Liver (tissue), 9 donors: Measurements from ENCODE around the gene SAMD9. TPM values are rescaled to one million over a fixed set of nuclear protein-coding genes. Genes with fewer than 3 reads are reported as not detected.
A peak's percentile ranks its signal among the peaks of the same experiment; 100 is the strongest.

ENCODE experiments used
- DNase-seq: peaks from one replicate; pipeline ENCODE4 v3.0.0-alpha.2; 2017; ENCODE audit warnings: low spot score
- H3K27ac ChIP-seq, 2 donors: one replicate each; pipeline ENCODE4 v1.7.0; 2013; ENCODE audit warnings: inconsistent platforms in 2 of 2, low read length in 2 of 2, control low read depth in 1 of 2, low read depth in 1 of 2, mild to moderate bottlenecking in 1 of 2
- H3K27me3 ChIP-seq, 4 donors: one replicate each; pipeline versions ENCODE4 v1.6.1 to v1.7.0; 2013; ENCODE audit warnings: low read length in 3 of 4, inconsistent platforms in 1 of 4, mild to moderate bottlenecking in 1 of 4, moderate library complexity in 1 of 4; ENCODE audit not compliant: control insufficient read depth in 4 of 4, insufficient read depth in 4 of 4
- H3K36me3 ChIP-seq, 4 donors: one replicate each; pipeline versions ENCODE4 v1.6.1 to v1.7.0; 2013; ENCODE audit warnings: low read length in 3 of 4, mild to moderate bottlenecking in 3 of 4, low read depth in 1 of 4, moderate library complexity in 1 of 4; ENCODE audit not compliant: control insufficient read depth in 4 of 4, insufficient read depth in 3 of 4
- H3K4me1 ChIP-seq, 4 donors: one replicate each; pipeline versions ENCODE4 v1.6.1 to v1.7.0; 2013; ENCODE audit warnings: low read length in 3 of 4, mild to moderate bottlenecking in 3 of 4, moderate library complexity in 1 of 4; ENCODE audit not compliant: control insufficient read depth in 4 of 4, insufficient read depth in 4 of 4
- H3K4me3 ChIP-seq, 3 donors: one replicate each; pipeline versions ENCODE4 v1.6.1 to v1.7.0; 2013; ENCODE audit warnings: low read length in 3 of 3, control low read depth in 1 of 3, low read depth in 1 of 3, mild to moderate bottlenecking in 1 of 3
- H3K9ac ChIP-seq, 2 donors: one replicate each; pipeline ENCODE4 v1.7.0; 2013; ENCODE audit warnings: low read length in 2 of 2, mild to moderate bottlenecking in 2 of 2, moderate library complexity in 2 of 2, control low read depth in 1 of 2, low read depth in 1 of 2
- H3K9me3 ChIP-seq, 4 donors: one replicate each; pipeline versions ENCODE4 v1.6.1 to v1.7.0; 2013; ENCODE audit warnings: low read length in 3 of 4; ENCODE audit not compliant: control insufficient read depth in 4 of 4
- ATF3 ChIP-seq: IDR thresholded peaks from 2 replicates; pipeline ENCODE4 v1.6.1; 2016; ENCODE audit warnings: antibody characterized with exemption
- CTCF ChIP-seq: fragments of 150-350 bp; IDR thresholded peaks from 2 replicates; pipeline ENCODE4 v1.5.1; 2017; ENCODE audit warnings: improper control_type of control experiment, low read depth, low read length; ENCODE audit not compliant: missing input control
- EGR1 ChIP-seq, 2 donors: IDR thresholded peaks; 2 replicates each; pipeline ENCODE4 v1.6.1; 2016 to 2018; ENCODE audit warnings: antibody characterized with exemption in 2 of 2, low read depth in 2 of 2
- FOXA1 ChIP-seq: IDR thresholded peaks from 2 replicates; pipeline ENCODE4 v1.6.1; 2016; ENCODE audit warnings: antibody characterized with exemption
- FOXA2 ChIP-seq: IDR thresholded peaks from 2 replicates; pipeline ENCODE4 v1.6.1; 2016; ENCODE audit warnings: antibody characterized with exemption
- GABPA ChIP-seq, 2 donors: IDR thresholded peaks in 1 of 2; conservative IDR thresholded peaks in 1 of 2; 2 replicates each; pipeline ENCODE4 v1.6.1; 2016; ENCODE audit warnings: antibody characterized with exemption in 2 of 2, mild to moderate bottlenecking in 1 of 2, moderate library complexity in 1 of 2
- HNF4A ChIP-seq, 2 donors: conservative IDR thresholded peaks; 2 replicates each; pipeline ENCODE4 v1.6.1; 2016; ENCODE audit warnings: antibody characterized with exemption in 2 of 2, mild to moderate bottlenecking in 2 of 2
- HNF4G ChIP-seq: IDR thresholded peaks from 2 replicates; pipeline ENCODE4 v1.6.1; 2016; ENCODE audit warnings: antibody characterized with exemption
- MAX ChIP-seq: IDR thresholded peaks from 2 replicates; pipeline ENCODE4 v1.6.1; 2016; ENCODE audit warnings: antibody characterized with exemption
- RAD21 ChIP-seq, 2 donors: IDR thresholded peaks; 2 replicates each; pipeline ENCODE4 v1.6.1; 2016; ENCODE audit warnings: antibody characterized with exemption in 2 of 2, mild to moderate bottlenecking in 2 of 2
- REST ChIP-seq: IDR thresholded peaks from 2 replicates; pipeline ENCODE4 v1.6.1; 2016; ENCODE audit warnings: antibody characterized with exemption, mild to moderate bottlenecking
- TAF1 ChIP-seq: conservative IDR thresholded peaks from 2 replicates; pipeline ENCODE4 v1.6.1; 2016; ENCODE audit warnings: antibody characterized with exemption, mild to moderate bottlenecking
- YY1 ChIP-seq: IDR thresholded peaks from 2 replicates; pipeline ENCODE4 v1.6.1; 2016; ENCODE audit warnings: antibody characterized with exemption, mild to moderate bottlenecking
- ZBTB33 ChIP-seq: IDR thresholded peaks from 2 replicates; pipeline ENCODE4 v1.6.1; 2016; ENCODE audit warnings: antibody characterized with exemption
- WGBS: extraction: QIAGEN DNeasy Blood & Tissue Kit; methylation state at CpG from one replicate; pipeline ENCODE4 v1.1.7; 2013; 5-methylcytosine and 5-hydroxymethylcytosine counted together
- polyA plus RNA-seq, 2 donors: library from polyadenylated mRNA; stranded (reverse) in 1 of 2; unstranded in 1 of 2; fragments of 200-250 nt in 1 of 2; fragments of >200 nt in 1 of 2; fragmentation: Nextera tagmentation in 1 of 2; extraction: Ambion mirVana in 1 of 2; gene quantifications; one replicate each; pipeline versions ENCODE4 v1.2.1 to v1.2.3, GENCODE V29; 2013 to 2015
- total RNA-seq, 2 donors: library from RNA; depleted of rRNA; stranded (reverse); fragments of >200 nt; gene quantifications; one replicate each; pipeline ENCODE4 v1.2.3, GENCODE V29; 2014
- donor health status: healthy.
- donor health status: healthy.
- donor health status: healthy.
- donor health status: healthy.
- donor health status: healthy.

Gene SAMD9
- total and polyA plus RNA-seq, 4 donors: 1.2 to 10.9 (median 2.3) TPM

GRCh38 chr7:93150200-93150835, 32.5 kb upstream of the SAMD9 start:
- Histone ChIP-seq H3K4me1 (peaks cover 0 to 2% (median 0%) of the 10 kb centered on the region in 4 donors), H3K9me3 (no peaks in the 10 kb centered on the region), H3K4me3 (no peak overlapping the region), H3K27ac (no peak overlapping the region), H3K9ac (no peak overlapping the region), H3K36me3 (no peaks in the 10 kb centered on the region), H3K27me3 (no peaks in the 10 kb centered on the region)
- no peak for DNase-seq
- no peak for TF ChIP-seq ZBTB33
- TF ChIP-seq GABPA (IDR thresholded peaks at IDR 0.05 in 1 of 2, conservative IDR thresholded peaks at IDR 0.05 in 1 of 2): no peak
- TF ChIP-seq RAD21 (IDR thresholded peaks at IDR 0.05): no peak
- no peak for TF ChIP-seq YY1
- TF ChIP-seq HNF4A (conservative IDR thresholded peaks at IDR 0.05): no peak
- no peak for TF ChIP-seq FOXA1
- TF ChIP-seq CTCF: no peak
- no peak for TF ChIP-seq MAX
- TF ChIP-seq HNF4G: no peak
- no peak for TF ChIP-seq TAF1
- TF ChIP-seq REST: no peak
- 91% methylated on average over 1 of the region's 1 CpG for WGBS

GRCh38 chr7:93148727-93149126, 30.9 kb upstream of the SAMD9 start:
- Histone ChIP-seq H3K36me3 (peaks cover 0 to 3% (median 3%) of the 10 kb centered on the region in 4 donors), H3K9ac (peak overlapping the region in 1 of 2 donors; percentile 28), H3K27ac (no peak overlapping the region), H3K9me3 (no peaks in the 10 kb centered on the region), H3K4me1 (peaks cover 0 to 2% (median 0%) of the 10 kb centered on the region in 4 donors), H3K4me3 (no peak overlapping the region), H3K27me3 (no peaks in the 10 kb centered on the region)
- 82% methylated on average over 3 of the region's 3 CpGs for WGBS
- DNase-seq: no peak
- TF ChIP-seq ZBTB33: no peak
- no peak for TF ChIP-seq HNF4G
- TF ChIP-seq EGR1 (IDR thresholded peaks at IDR 0.05; ENCODE audit: low read depth in 2 of 2): no peak
- TF ChIP-seq CTCF: no peak
- TF ChIP-seq ATF3: no peak
- no peak for TF ChIP-seq FOXA2
- no peak for TF ChIP-seq TAF1
